HG02970 (cell line): Measurements from ENCODE around the gene PKLR.
"Not testable (repeated sequence)": the region's sequence is repeated elsewhere in the genome, so short reads cannot be mapped to it uniquely, and the experiment has no call there.

Source experiments
- ATAC-seq: cut with Tn5 transposase; IDR thresholded peaks from one replicate; pipeline ENCODE4 v1.9.1; 2021; ENCODE audit warnings: mild to moderate bottlenecking, moderate library complexity, moderate number of reproducible peaks; ENCODE audit not compliant: unreplicated experiment, low FRiP score

The PKLR gene

GRCh38 chr1:155319536-155319935, 18.3 kb upstream of the PKLR start:
- no peak for ATAC-seq

- ATAC-seq = no peak
Observed at GRCh38 chr1:155318082-155318481, 16.8 kb upstream of the PKLR start.

- no peak for ATAC-seq
Observed at GRCh38 chr1:155316922-155317321, 15.7 kb upstream of the PKLR start.

- no peak for ATAC-seq
Observed at GRCh38 chr1:155313261-155313660, 12.0 kb upstream of the PKLR start.

GRCh38 chr1:155309423-155310021, 8.3 kb upstream of the PKLR start:
- no peak for ATAC-seq

GRCh38 chr1:155308493-155309422, 7.5 kb upstream of the PKLR start, which contains the start of gene FDPS:
FDPS (plus strand) TSS chr1:155308866; CDS start chr1:155309790, 924 bp downstream.
- peak; percentile 87 for ATAC-seq

- no peak for ATAC-seq
Observed at GRCh38 chr1:155307247-155307740, 6.1 kb upstream of the PKLR start.

GRCh38 chr1:155305881-155306391, 4.7 kb upstream of the PKLR start:
- no peak for ATAC-seq

GRCh38 chr1:155304558-155305063, 3.4 kb upstream of the PKLR start:
- no peak for ATAC-seq

GRCh38 chr1:155300553-155301329, 497 bp downstream of the PKLR start:
- no peak for ATAC-seq

- no peak for ATAC-seq
Observed at GRCh38 chr1:155300024-155300423, 1.2 kb downstream of the PKLR start.

GRCh38 chr1:155297384-155297783, 3.9 kb downstream of the PKLR start:
- no peak for ATAC-seq

- no peak for ATAC-seq
Observed at GRCh38 chr1:155296661-155297060, 4.6 kb downstream of the PKLR start.

- no peak for ATAC-seq
Observed at GRCh38 chr1:155295942-155296267, 5.3 kb downstream of the PKLR start.

GRCh38 chr1:155295183-155295941, 5.9 kb downstream of the PKLR start:
- no peak for ATAC-seq

GRCh38 chr1:155294520-155295182, 6.6 kb downstream of the PKLR start:
- ATAC-seq = no peak

GRCh38 chr1:155293086-155293749, 8.0 kb downstream of the PKLR start:
- no peak for ATAC-seq

GRCh38 chr1:155291006-155291405, 10.2 kb downstream of the PKLR start:
- ATAC-seq = not testable (repeated sequence)
